ENCODE results near the gene CASTOR2.
"Not testable (repeated sequence)": the region's sequence is repeated elsewhere in the genome, so short reads cannot be mapped to it uniquely, and the experiment has no call there.

The CASTOR2 gene

DNA sequence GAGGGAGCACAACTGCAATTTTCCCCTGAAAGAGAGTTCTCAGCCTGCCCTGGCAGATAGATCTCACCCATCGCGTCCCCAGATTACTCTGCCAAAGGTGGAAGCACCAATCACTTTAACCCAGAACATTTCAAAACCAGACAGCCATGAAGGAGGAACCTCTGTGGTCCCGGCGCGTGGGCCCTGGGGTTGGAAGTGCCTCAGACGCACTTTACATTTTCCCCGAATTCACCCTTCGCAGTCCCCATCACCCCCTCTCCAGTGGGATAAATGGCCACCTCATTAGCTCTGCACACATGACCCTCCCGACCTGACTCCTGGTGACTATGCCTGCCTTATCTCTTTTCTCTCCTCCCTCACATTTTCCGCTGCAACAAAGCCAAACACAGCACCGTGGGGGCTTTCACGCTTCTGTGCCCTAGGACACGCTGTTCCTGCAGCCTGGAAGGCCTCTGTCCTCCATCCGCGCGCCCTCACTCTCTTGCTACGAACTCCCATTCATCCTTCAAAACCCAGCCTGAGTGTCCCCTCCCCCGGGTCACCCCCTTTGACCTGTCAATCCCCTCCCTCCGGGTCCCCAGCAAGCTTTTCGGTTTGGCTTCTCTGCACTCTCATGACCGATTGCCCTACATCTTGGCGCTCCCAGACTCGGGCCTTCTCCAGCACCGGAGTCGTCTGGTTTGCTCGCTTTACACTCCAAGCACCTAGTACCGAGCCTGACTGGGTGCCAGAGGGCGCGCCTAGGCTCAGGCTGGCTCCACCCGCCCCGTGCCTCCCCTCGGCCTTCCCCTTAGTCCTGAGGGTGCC, 598 bp upstream of the CASTOR2 start:
- not testable (repeated sequence) for H3K27ac ChIP-seq (ENCODE audit: low read length); H3K9ac ChIP-seq (ENCODE audit: low read depth, low read length); H3K27me3 ChIP-seq (ENCODE audit: insufficient read depth, low read length); H3K9me3 ChIP-seq (ENCODE audit: insufficient read depth, low read depth, low read length); H3K4me1 ChIP-seq (ENCODE audit: insufficient read depth, low read length); H3K36me3 ChIP-seq (ENCODE audit: insufficient read depth, low read depth, low read length)
- peak overlapping the region; percentile 49; the same call in 1 of the 2 replicates for H3K4me3 ChIP-seq (ENCODE audit: low read length)

DNA sequence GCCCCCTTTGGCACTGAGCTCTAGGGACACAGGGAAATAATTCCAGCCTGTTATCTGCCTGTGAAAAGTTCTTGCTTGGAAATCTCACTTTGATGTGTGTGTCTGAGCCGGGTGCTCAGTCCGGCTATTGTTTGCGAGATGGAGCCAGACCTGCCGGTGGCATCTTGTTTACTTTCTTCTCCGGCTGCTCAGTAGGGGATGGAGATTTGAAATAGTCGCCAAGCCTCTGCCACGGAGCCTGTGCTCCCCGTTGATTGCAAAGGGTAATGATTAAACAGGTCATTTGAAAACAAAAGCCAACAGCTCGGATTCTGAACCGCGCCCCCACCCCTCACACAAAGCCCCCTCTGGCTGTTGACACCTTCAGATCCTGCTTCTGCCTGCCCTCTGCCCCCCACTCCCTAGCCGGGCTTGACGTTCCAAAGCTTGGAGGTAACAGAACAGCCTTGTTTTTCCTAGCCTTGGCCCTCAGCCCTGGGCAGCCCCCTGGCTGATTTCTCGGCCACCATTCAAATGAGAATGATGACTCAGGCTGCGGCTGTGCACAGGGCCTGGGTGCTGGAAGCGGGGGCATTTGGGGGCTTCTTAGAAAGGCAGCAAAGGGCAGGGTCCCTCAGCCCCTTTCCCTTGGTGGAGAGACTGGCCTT, 1.8 kb downstream of the CASTOR2 start:
- H3K36me3 ChIP-seq (ENCODE audit: insufficient read depth, low read depth, low read length); H3K9me3 ChIP-seq (ENCODE audit: insufficient read depth, low read depth, low read length); H3K4me1 ChIP-seq (ENCODE audit: insufficient read depth, low read length); H3K27me3 ChIP-seq (ENCODE audit: insufficient read depth, low read length); H3K9ac ChIP-seq (ENCODE audit: low read depth, low read length); H3K27ac ChIP-seq (ENCODE audit: low read length); H3K4me3 ChIP-seq (ENCODE audit: low read length): not testable (repeated sequence)

DNA sequence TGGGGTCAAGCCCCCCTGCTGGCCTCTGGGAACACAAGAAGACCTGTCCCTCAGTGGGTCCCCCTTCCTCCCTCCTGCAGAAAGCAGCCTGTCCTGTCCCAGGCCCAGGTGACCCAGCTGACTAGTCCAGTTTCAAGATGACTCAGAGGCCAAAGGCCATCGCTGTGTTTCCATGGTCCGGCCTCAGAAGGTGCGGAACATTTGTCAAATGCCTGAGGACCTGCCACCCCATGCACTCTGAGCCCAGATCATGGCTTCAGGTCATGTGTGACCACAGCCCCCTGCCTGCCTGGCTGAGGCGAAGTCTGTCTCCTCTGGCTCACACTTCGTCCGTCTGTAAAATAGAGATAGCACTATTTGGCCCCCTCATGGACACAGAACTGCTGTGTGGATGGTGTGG, 2.4 kb downstream of the CASTOR2 start:
- H3K4me1 ChIP-seq (ENCODE audit: insufficient read depth, low read length); H3K9me3 ChIP-seq (ENCODE audit: insufficient read depth, low read depth, low read length); H3K27me3 ChIP-seq (ENCODE audit: insufficient read depth, low read length); H3K9ac ChIP-seq (ENCODE audit: low read depth, low read length); H3K27ac ChIP-seq (ENCODE audit: low read length); H3K4me3 ChIP-seq (ENCODE audit: low read length); H3K36me3 ChIP-seq (ENCODE audit: insufficient read depth, low read depth, low read length): not testable (repeated sequence)

DNA sequence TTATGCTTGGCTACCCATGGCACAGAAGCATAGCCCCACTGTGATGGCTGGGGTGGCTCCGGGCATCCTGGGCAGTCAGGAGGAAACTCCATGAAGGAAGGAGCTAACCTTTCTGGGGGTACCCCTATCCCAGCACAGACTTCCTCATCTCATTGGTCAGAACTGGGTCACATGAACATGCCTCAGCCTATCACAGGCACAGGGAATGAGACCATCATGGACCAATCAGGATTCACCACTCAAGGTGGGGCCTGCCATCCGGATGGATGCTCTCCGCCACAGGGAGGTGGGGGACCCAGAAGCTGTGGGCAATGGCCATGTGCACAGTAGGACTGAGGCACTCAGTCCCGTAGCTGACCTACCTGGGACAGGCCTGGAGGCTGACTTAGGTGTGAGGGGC, 6.9 kb downstream of the CASTOR2 start:
- not testable (repeated sequence) for H3K36me3 ChIP-seq (ENCODE audit: insufficient read depth, low read depth, low read length); H3K4me3 ChIP-seq (ENCODE audit: low read length); H3K27me3 ChIP-seq (ENCODE audit: insufficient read depth, low read length); H3K27ac ChIP-seq (ENCODE audit: low read length); H3K9ac ChIP-seq (ENCODE audit: low read depth, low read length); H3K9me3 ChIP-seq (ENCODE audit: insufficient read depth, low read depth, low read length); H3K4me1 ChIP-seq (ENCODE audit: insufficient read depth, low read length)

DNA sequence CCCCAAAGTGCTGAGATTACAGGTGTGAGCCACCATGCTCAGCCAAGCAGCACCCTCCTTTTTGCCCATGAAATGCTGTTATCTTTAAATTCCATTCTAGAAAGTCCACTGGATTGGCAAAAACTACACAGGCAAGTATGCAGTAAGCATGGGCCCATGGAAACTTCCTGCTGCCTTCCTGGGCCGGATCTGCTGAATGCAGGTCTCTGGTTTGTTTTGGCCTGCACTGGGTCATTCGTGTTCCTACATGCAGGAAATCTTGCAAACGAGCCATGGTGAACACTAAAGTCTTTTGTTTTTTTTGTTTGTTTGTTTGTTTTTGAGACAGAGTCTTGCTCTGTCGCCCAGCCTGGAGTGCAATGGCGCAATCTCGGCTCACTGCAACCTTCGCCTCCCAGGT, 7.9 kb downstream of the CASTOR2 start:
- H3K4me3 ChIP-seq (ENCODE audit: low read length); H3K9me3 ChIP-seq (ENCODE audit: insufficient read depth, low read depth, low read length); H3K36me3 ChIP-seq (ENCODE audit: insufficient read depth, low read depth, low read length); H3K27ac ChIP-seq (ENCODE audit: low read length); H3K4me1 ChIP-seq (ENCODE audit: insufficient read depth, low read length); H3K27me3 ChIP-seq (ENCODE audit: insufficient read depth, low read length); H3K9ac ChIP-seq (ENCODE audit: low read depth, low read length): not testable (repeated sequence)

DNA sequence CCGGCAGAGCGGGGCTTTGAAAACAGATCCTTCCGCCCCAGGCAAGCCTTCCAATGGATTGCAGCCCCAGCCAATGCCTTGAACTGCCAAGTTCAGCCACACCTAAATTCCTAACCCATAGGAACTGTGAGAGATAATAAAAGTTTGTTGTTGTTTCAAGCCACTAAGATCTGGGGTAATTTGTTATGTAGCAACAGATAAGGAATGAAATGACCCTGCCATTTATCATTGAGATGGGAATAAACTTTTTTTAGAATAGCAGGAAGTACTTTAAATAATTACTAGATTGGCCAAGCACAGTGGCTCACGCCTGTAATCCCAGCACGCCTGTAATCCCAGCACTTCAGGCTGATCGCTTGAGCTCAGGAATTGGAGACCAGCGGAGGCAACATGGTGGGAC, 11.5 kb downstream of the CASTOR2 start:
- not testable (repeated sequence) for H3K9ac ChIP-seq (ENCODE audit: low read depth, low read length); H3K27ac ChIP-seq (ENCODE audit: low read length); H3K36me3 ChIP-seq (ENCODE audit: insufficient read depth, low read depth, low read length); H3K4me1 ChIP-seq (ENCODE audit: insufficient read depth, low read length); H3K4me3 ChIP-seq (ENCODE audit: low read length); H3K9me3 ChIP-seq (ENCODE audit: insufficient read depth, low read depth, low read length); H3K27me3 ChIP-seq (ENCODE audit: insufficient read depth, low read length)

DNA sequence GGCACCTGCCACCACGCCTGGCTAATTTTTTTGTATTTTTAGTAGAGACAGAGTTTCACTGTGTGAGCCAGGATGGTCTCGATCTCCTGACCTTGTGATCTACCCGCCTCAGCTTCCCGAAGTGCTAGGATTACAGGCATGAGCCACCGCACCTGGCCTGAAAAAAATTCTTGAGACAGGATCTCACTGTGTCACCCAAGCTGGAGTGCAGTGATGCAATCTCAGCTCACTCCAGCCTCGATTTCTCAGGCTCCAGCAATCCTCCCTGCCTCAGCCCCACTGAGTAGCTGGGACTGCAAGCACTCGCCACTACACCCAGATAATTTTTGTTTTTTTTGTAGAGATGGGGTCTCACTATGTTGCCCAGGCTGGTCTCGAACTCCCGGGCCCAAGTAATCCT, 13.0 kb downstream of the CASTOR2 start:
- not testable (repeated sequence) for H3K4me1 ChIP-seq (ENCODE audit: insufficient read depth, low read length); H3K9me3 ChIP-seq (ENCODE audit: insufficient read depth, low read depth, low read length); H3K36me3 ChIP-seq (ENCODE audit: insufficient read depth, low read depth, low read length); H3K4me3 ChIP-seq (ENCODE audit: low read length); H3K27ac ChIP-seq (ENCODE audit: low read length); H3K27me3 ChIP-seq (ENCODE audit: insufficient read depth, low read length); H3K9ac ChIP-seq (ENCODE audit: low read depth, low read length)

DNA sequence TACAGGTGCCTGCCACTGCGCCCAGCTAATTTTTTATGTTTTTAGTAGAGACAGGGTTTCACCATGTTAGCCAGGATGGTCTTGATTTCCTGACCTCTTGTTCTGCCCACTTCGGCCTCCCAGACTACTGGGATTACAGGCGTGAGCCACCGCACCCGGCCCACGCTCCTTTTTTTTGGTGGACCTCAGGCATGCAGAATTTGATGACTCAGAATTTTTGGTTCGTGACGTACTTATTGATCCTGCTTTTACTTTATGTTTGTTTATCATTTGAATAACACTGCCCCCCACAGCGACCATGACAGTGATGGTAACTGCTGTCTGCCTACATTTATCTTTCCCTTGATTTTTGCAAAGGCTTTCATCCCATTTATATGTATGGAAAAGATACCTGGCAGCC, 23.9 kb downstream of the CASTOR2 start:
- not testable (repeated sequence) for H3K4me1 ChIP-seq (ENCODE audit: insufficient read depth, low read length); H3K4me3 ChIP-seq (ENCODE audit: low read length); H3K27ac ChIP-seq (ENCODE audit: low read length); H3K9me3 ChIP-seq (ENCODE audit: insufficient read depth, low read depth, low read length); H3K27me3 ChIP-seq (ENCODE audit: insufficient read depth, low read length); H3K36me3 ChIP-seq (ENCODE audit: insufficient read depth, low read depth, low read length); H3K9ac ChIP-seq (ENCODE audit: low read depth, low read length)

DNA sequence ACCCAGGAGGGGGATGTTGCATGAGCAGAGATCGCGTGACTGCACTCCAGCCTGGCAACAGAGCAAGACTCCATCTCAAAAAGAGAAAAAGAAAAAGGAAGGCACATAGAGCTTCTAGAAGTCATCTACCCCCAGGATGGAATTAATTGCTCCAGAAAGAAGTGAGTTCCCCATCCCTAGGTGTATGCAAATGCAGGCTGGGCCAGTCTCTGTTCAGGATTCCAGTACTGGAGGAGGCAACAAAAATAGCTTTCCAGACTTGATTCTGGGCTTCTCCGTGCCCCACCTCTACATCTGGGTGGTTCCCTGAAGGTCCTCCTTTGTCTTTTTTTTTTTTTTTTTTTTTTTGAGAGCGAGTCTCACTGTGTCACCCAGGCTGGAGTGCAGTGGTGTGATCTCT, 28.6 kb downstream of the CASTOR2 start:
- Histone ChIP-seq H3K27me3 (ENCODE audit: insufficient read depth, low read length) (no peaks in the 10 kb centered on the region), H3K4me3 (ENCODE audit: low read length) (no peak overlapping the region), H3K27ac (ENCODE audit: low read length) (no peak overlapping the region), H3K9ac (ENCODE audit: low read depth, low read length) (no peak overlapping the region; the same call in 1 of the 2 replicates), H3K4me1 (ENCODE audit: insufficient read depth, low read length) (peaks cover 7% of the 10 kb centered on the region; the same call in 1 of the 2 replicates), H3K36me3 (ENCODE audit: insufficient read depth, low read depth, low read length) (no peaks in the 10 kb centered on the region), H3K9me3 (ENCODE audit: insufficient read depth, low read depth, low read length) (no peaks in the 10 kb centered on the region)

DNA sequence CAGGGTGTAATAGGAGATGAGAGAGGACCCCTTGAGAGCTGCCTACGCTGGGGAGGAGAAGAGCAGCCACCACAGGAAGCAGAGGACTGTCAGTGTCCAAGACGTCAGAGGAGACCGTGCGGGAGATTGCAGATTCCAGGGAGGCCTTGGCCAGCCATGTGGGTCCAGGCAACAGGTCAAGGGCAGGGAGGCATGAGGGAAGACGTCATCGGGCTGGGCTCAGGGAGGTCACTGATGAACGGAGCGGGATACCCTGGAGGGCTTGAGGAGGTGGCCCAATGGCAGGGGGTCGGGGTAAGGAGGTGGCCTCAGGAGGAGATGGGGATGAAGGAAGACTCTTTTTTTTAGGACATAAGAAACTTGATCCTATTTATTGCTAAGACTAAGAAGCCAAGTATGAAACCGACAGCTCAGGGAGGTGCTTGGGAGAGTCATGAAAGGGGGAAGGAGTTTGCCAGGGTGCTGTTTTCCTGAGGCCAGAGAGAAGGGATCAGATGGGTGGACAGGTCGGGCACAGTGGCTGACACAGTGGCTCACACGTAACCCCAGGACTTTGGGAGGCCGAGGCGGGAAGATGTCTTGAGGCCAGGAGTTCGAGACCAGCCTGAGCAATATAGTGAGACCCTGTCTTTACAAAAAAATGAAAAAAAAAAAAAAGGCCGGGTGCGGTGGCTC, 30.5 kb downstream of the CASTOR2 start:
- H3K9ac ChIP-seq (ENCODE audit: low read depth, low read length); H3K27ac ChIP-seq (ENCODE audit: low read length); H3K4me1 ChIP-seq (ENCODE audit: insufficient read depth, low read length); H3K27me3 ChIP-seq (ENCODE audit: insufficient read depth, low read length); H3K9me3 ChIP-seq (ENCODE audit: insufficient read depth, low read depth, low read length); H3K4me3 ChIP-seq (ENCODE audit: low read length); H3K36me3 ChIP-seq (ENCODE audit: insufficient read depth, low read depth, low read length): not testable (repeated sequence)

DNA sequence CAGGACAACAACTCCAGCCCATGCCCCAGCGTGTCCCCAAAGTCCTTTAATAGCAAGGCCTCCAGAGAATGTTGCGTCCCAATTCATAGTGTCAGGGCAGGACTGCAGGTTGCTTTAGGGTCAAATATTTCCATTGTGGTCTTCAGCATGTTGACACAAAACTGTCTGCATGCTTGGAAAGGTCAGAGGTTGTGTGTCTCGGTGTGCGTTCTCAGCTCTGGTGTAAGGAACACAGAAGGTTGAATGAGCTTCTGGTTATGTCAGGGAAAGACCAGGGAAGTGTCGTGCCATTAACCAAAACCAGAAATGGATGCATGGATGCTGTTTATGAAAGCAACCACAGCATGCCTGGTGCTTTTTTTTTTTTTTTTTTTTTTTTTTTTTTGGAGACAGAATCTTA, 31.9 kb downstream of the CASTOR2 start:
- H3K4me3 ChIP-seq (ENCODE audit: low read length); H3K9ac ChIP-seq (ENCODE audit: low read depth, low read length); H3K36me3 ChIP-seq (ENCODE audit: insufficient read depth, low read depth, low read length); H3K27me3 ChIP-seq (ENCODE audit: insufficient read depth, low read length); H3K27ac ChIP-seq (ENCODE audit: low read length); H3K9me3 ChIP-seq (ENCODE audit: insufficient read depth, low read depth, low read length); H3K4me1 ChIP-seq (ENCODE audit: insufficient read depth, low read length): not testable (repeated sequence)

DNA sequence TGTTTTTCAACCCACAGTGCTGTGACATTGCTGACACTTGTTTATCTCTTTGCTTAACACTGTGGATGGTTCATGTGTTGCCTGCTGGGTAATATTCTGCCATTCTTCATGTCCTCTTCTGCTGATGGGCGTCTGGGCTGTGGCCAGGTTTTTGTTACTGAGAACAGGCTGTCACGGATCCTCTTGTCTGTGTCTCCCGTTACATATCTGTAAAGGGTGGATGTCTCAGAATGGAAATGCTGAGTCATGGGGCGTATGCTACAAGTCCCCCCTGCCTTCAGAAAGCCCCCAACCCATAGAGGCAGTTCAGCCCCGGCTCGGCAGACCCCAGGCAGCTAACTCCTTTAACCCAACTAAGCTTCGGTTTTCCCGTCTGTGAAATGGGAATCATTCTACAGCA, 33.3 kb downstream of the CASTOR2 start:
- H3K9ac ChIP-seq (ENCODE audit: low read depth, low read length); H3K4me3 ChIP-seq (ENCODE audit: low read length); H3K36me3 ChIP-seq (ENCODE audit: insufficient read depth, low read depth, low read length); H3K27me3 ChIP-seq (ENCODE audit: insufficient read depth, low read length); H3K27ac ChIP-seq (ENCODE audit: low read length); H3K4me1 ChIP-seq (ENCODE audit: insufficient read depth, low read length); H3K9me3 ChIP-seq (ENCODE audit: insufficient read depth, low read depth, low read length): not testable (repeated sequence)

All from iPS-20b (cell line).